ENCODE results near the gene ADGRB3. TPM values are rescaled to one million over a fixed set of nuclear protein-coding genes. Genes with fewer than 3 reads are reported as not detected.

ADGRB3 gene
- total RNA-seq, 2 experiments from 2014 or later: not detected

- TF ChIP-seq CTCF (conservative IDR thresholded peaks at IDR 0.05; ENCODE audit: low read length) (no peak), EZH2phosphoT487 (IDR thresholded peaks at IDR 0.05; ENCODE audit: borderline replicate concordance, low read depth, low read length) (no peak)
- Histone ChIP-seq H3K4me3 (ENCODE audit: low read depth, low read length, poor library complexity, severe bottlenecking) (no peak overlapping the region), H3K9me2 (ENCODE audit: insufficient read depth, low read length) (no peaks in the 10 kb centered on the region), H3K9me3 (ENCODE audit: low read length) (no peaks in the 10 kb centered on the region), H3K4me2 (ENCODE audit: low read length) (no peak overlapping the region), H2AFZ (ENCODE audit: low read length) (no peak overlapping the region), H4K20me1 (ENCODE audit: insufficient read depth, low read length) (no peaks in the 10 kb centered on the region), H3K27ac (ENCODE audit: low read depth, low read length, poor library complexity, severe bottlenecking) (no peak overlapping the region), H3K36me3 (ENCODE audit: insufficient read depth, low read length) (no peaks in the 10 kb centered on the region), H3K79me2 (ENCODE audit: insufficient read depth, low read depth, low read length) (no peaks in the 10 kb centered on the region), H3K4me1 (ENCODE audit: insufficient read depth, low read length, poor library complexity, severe bottlenecking) (no peaks in the 10 kb centered on the region)
- intact Hi-C loops (cut with micrococcal nuclease; ENCODE audit: unreplicated experiment): no loop called here
- CTCF ChIA-PET (ENCODE audit: unreplicated experiment): no interaction called here
- no TSS peak for BruUV-seq (replicated peaks)
- DNase-seq (ENCODE audit: low spot score): no peak
- POLR2A ChIA-PET: no interaction called here
Measured at GRCh38 chr6:68719761-68720160, 84.7 kb downstream of the ADGRB3 start.

GRCh38 chr6:68722891-68723527 lies 87.9 kb downstream of the ADGRB3 start:
- TF ChIP-seq EZH2phosphoT487 (IDR thresholded peaks at IDR 0.05; ENCODE audit: borderline replicate concordance, low read depth, low read length) (no peak), CTCF (conservative IDR thresholded peaks at IDR 0.05; ENCODE audit: low read length) (no peak)
- BruUV-seq (replicated peaks): no TSS peak
- Histone ChIP-seq H4K20me1 (ENCODE audit: insufficient read depth, low read length) (no peaks in the 10 kb centered on the region), H3K4me3 (ENCODE audit: low read depth, low read length, poor library complexity, severe bottlenecking) (no peak overlapping the region), H3K79me2 (ENCODE audit: insufficient read depth, low read depth, low read length) (no peaks in the 10 kb centered on the region), H2AFZ (ENCODE audit: low read length) (no peak overlapping the region), H3K4me2 (ENCODE audit: low read length) (no peak overlapping the region), H3K9me3 (ENCODE audit: low read length) (no peaks in the 10 kb centered on the region), H3K36me3 (ENCODE audit: insufficient read depth, low read length) (no peaks in the 10 kb centered on the region), H3K4me1 (ENCODE audit: insufficient read depth, low read length, poor library complexity, severe bottlenecking) (no peaks in the 10 kb centered on the region), H3K9me2 (ENCODE audit: insufficient read depth, low read length) (no peaks in the 10 kb centered on the region), H3K27ac (ENCODE audit: low read depth, low read length, poor library complexity, severe bottlenecking) (no peak overlapping the region)
- ChIA-PET CTCF (ENCODE audit: unreplicated experiment) (no interaction called here), POLR2A (no interaction called here)
- intact Hi-C loops (cut with micrococcal nuclease; ENCODE audit: unreplicated experiment): no loop called here
- no peak for DNase-seq (ENCODE audit: low spot score)

- no peaks in the 10 kb centered on the region for H4K20me1 ChIP-seq (ENCODE audit: insufficient read depth, low read length)
- H3K4me1 ChIP-seq (ENCODE audit: insufficient read depth, low read length, poor library complexity, severe bottlenecking): no peaks in the 10 kb centered on the region
- H3K9me2 ChIP-seq (ENCODE audit: insufficient read depth, low read length): no peaks in the 10 kb centered on the region
- H3K4me3 ChIP-seq (ENCODE audit: low read depth, low read length, poor library complexity, severe bottlenecking): no peak overlapping the region
- no peaks in the 10 kb centered on the region for H3K36me3 ChIP-seq (ENCODE audit: insufficient read depth, low read length)
- no peak for TF ChIP-seq CTCF (conservative IDR thresholded peaks at IDR 0.05; ENCODE audit: low read length)
- TF ChIP-seq EZH2phosphoT487 (IDR thresholded peaks at IDR 0.05; ENCODE audit: borderline replicate concordance, low read depth, low read length): no peak
- no TSS peak for BruUV-seq (replicated peaks)
- intact Hi-C loops (cut with micrococcal nuclease; ENCODE audit: unreplicated experiment): no loop called here
- ChIA-PET CTCF (ENCODE audit: unreplicated experiment) (no interaction called here), POLR2A (no interaction called here)
- H3K27ac ChIP-seq (ENCODE audit: low read depth, low read length, poor library complexity, severe bottlenecking): no peak overlapping the region
- no peak overlapping the region for H2AFZ ChIP-seq (ENCODE audit: low read length)
- no peak for DNase-seq (ENCODE audit: low spot score)
- no peak overlapping the region for H3K4me2 ChIP-seq (ENCODE audit: low read length)
- no peaks in the 10 kb centered on the region for H3K9me3 ChIP-seq (ENCODE audit: low read length)
- no peaks in the 10 kb centered on the region for H3K79me2 ChIP-seq (ENCODE audit: insufficient read depth, low read depth, low read length)
Measured at GRCh38 chr6:68724060-68724459, 89.0 kb downstream of the ADGRB3 start.

Data from OCI-LY7 (cell line).